Smooth muscle cell (in vitro differentiated cells): ENCODE results near the gene ZNF555. TPM values are rescaled to one million over a fixed set of nuclear protein-coding genes. Genes with fewer than 3 reads are reported as not detected.

Experiments
- DNase-seq: peaks from one replicate; lab custom pipeline; 2025; ENCODE audit not compliant: unreplicated experiment; lab: John Stamatoyannopoulos, UW
- H2AFZ ChIP-seq: fragments of 200-600 bp; sonication (generic); 2 replicates; pipeline ENCODE4 v1.6.0; 2016; ENCODE audit warnings: antibody characterized with exemption, low read depth, mild to moderate bottlenecking
- H3F3A ChIP-seq: fragments of 200-600 bp; sonication (generic); 2 replicates; pipeline ENCODE4 v1.6.0; 2017; ENCODE audit warnings: antibody characterized with exemption, low read depth
- H3K27ac ChIP-seq: fragments of 200-600 bp; sonication (generic); 2 replicates; pipeline ENCODE4 v1.5.1; 2016; ENCODE audit warnings: low read depth, mild to moderate bottlenecking
- H3K27me3 ChIP-seq: fragments of 200-600 bp; sonication (generic); 2 replicates; pipeline ENCODE4 v1.6.1; 2016; ENCODE audit warnings: low read depth, mild to moderate bottlenecking
- H3K36me3 ChIP-seq: fragments of 200-600 bp; sonication (generic); 2 replicates; pipeline ENCODE4 v1.5.1; 2016; ENCODE audit warnings: low read depth
- H3K4me1 ChIP-seq: fragments of 200-600 bp; sonication (generic); 2 replicates; pipeline ENCODE4 v1.5.1; 2016; ENCODE audit warnings: low read depth
- H3K4me2 ChIP-seq: fragments of 200-600 bp; sonication (generic); 2 replicates; pipeline ENCODE4 v1.6.0; 2016; ENCODE audit warnings: mild to moderate bottlenecking
- H3K4me3 ChIP-seq: fragments of 200-600 bp; sonication (generic); 2 replicates; pipeline ENCODE4 v1.5.1; 2016; ENCODE audit warnings: mild to moderate bottlenecking
- H3K79me2 ChIP-seq: fragments of 200-600 bp; sonication (generic); 2 replicates; pipeline ENCODE4 v1.6.0; 2016; ENCODE audit warnings: low read depth, mild to moderate bottlenecking
- H3K9ac ChIP-seq: fragments of 200-600 bp; sonication (generic); 2 replicates; pipeline ENCODE4 v1.6.0; 2016; ENCODE audit warnings: low read depth
- H3K9me3 ChIP-seq: fragments of 200-600 bp; sonication (generic); replicated peaks from 2 replicates; pipeline ENCODE4 v1.5.1; 2016; ENCODE audit warnings: low read depth
- H4K20me1 ChIP-seq: fragments of 200-600 bp; sonication (generic); 2 replicates; pipeline ENCODE4 v1.6.0; 2016; ENCODE audit warnings: low read depth
- WGBS: methylation state at CpG from one replicate; pipeline ENCODE4 v1.1.7; 2016; ENCODE audit warnings: low lambda C conversion rate; 5-methylcytosine and 5-hydroxymethylcytosine counted together
- polyA plus RNA-seq: library from polyadenylated mRNA; unstranded; fragments of >200 nt; fragmentation: Nextera tagmentation; extraction: Ambion mirVana; gene quantifications from 2 replicates; pipeline ENCODE4 v1.2.1, GENCODE V29; 2016
- total RNA-seq: library from RNA; depleted of rRNA; stranded (reverse); fragments of >200 nt; gene quantifications from 2 replicates; pipeline ENCODE4 v1.2.3, GENCODE V29; 2014
- TF ChIP-seq, protein P1 (sequence below): fragments of 200-600 bp; sonication (generic); IDR thresholded peaks from 2 replicates; pipeline ENCODE4 v1.5.1; 2017; ENCODE audit warnings: borderline replicate concordance, mild to moderate bottlenecking, antibody characterized with exemption; ENCODE audit not compliant: insufficient read depth, poor library complexity, severe bottlenecking

The ZNF555 gene
- total and polyA plus RNA-seq, 2 experiments from 2014 or later = 3.2 to 4.9 TPM

- WGBS = 99% methylated on average over 3 of the region's 3 CpGs
- no peak overlapping the region for H3K4me3 ChIP-seq
- peaks cover 37% of the 10 kb centered on the region for H3K79me2 ChIP-seq
- TF ChIP-seq, protein P1, sequence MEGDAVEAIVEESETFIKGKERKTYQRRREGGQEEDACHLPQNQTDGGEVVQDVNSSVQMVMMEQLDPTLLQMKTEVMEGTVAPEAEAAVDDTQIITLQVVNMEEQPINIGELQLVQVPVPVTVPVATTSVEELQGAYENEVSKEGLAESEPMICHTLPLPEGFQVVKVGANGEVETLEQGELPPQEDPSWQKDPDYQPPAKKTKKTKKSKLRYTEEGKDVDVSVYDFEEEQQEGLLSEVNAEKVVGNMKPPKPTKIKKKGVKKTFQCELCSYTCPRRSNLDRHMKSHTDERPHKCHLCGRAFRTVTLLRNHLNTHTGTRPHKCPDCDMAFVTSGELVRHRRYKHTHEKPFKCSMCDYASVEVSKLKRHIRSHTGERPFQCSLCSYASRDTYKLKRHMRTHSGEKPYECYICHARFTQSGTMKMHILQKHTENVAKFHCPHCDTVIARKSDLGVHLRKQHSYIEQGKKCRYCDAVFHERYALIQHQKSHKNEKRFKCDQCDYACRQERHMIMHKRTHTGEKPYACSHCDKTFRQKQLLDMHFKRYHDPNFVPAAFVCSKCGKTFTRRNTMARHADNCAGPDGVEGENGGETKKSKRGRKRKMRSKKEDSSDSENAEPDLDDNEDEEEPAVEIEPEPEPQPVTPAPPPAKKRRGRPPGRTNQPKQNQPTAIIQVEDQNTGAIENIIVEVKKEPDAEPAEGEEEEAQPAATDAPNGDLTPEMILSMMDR = no peak
- H2AFZ ChIP-seq = no peak overlapping the region
- H3K9me3 ChIP-seq = peaks cover 56% of the 10 kb centered on the region
- no peak for DNase-seq
- no peaks in the 10 kb centered on the region for H4K20me1 ChIP-seq
- H3F3A ChIP-seq = peaks cover 16% of the 10 kb centered on the region
- no peaks in the 10 kb centered on the region for H3K4me1 ChIP-seq
- no peak overlapping the region for H3K27ac ChIP-seq
- no peaks in the 10 kb centered on the region for H3K27me3 ChIP-seq
- peaks cover 59% of the 10 kb centered on the region for H3K36me3 ChIP-seq
- no peak overlapping the region for H3K4me2 ChIP-seq
- H3K9ac ChIP-seq = no peak overlapping the region
Measured at GRCh38 chr19:2850256-2850925, 9.1 kb downstream of the ZNF555 start.

DNA sequence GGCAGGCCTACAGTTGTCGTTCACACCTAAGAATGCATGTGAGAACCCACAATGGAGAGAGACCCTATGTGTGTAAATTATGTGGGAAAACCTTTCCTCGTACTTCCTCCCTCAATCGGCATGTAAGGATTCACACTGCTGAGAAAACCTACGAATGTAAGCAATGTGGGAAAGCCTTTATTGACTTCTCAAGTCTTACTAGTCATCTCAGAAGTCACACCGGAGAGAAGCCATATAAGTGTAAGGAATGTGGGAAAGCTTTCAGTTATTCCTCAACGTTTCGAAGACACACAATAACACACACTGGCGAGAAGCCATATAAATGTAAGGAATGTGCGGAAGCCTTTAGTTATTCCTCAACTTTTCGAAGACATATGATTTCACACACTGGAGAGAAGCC is 11.3 kb downstream of the ZNF555 start:
- no peak overlapping the region for H3K27ac ChIP-seq

DNA sequence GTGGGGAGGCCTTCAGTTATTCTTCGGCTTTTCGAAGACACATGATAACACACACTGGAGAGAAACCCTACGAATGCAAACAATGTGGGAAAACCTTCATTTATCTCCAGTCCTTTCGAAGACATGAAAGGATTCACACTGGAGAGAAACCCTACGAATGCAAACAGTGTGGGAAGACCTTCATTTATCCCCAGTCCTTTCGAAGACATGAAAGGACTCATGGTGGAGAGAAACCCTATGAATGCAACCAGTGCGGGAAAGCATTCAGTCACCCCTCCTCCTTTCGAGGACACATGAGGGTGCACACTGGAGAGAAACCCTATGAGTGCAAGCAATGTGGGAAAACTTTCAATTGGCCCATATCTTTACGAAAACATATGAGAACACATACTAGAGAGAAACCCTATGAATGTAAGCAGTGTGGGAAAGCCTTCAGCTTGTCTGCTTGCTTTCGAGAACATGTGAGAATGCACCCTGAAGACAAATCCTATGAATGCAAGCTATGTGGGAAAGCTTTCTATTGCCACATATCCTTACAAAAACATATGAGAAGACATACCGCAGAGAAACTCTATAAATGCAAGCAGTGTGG is 11.8 kb downstream of the ZNF555 start:
- TF ChIP-seq, protein P1 = no peak
- Histone ChIP-seq H3F3A (peaks cover 16% of the 10 kb centered on the region), H3K36me3 (peaks cover 61% of the 10 kb centered on the region)

More for the DNA sequence above, 11.3 kb downstream of the ZNF555 start:
- no peaks in the 10 kb centered on the region for H4K20me1 ChIP-seq
- H3F3A ChIP-seq = peaks cover 16% of the 10 kb centered on the region
- H3K79me2 ChIP-seq = peaks cover 17% of the 10 kb centered on the region
- H3K4me3 ChIP-seq = no peak overlapping the region
- H3K36me3 ChIP-seq = peaks cover 61% of the 10 kb centered on the region
- H3K9ac ChIP-seq = no peak overlapping the region
- TF ChIP-seq, protein P1 = no peak
- H2AFZ ChIP-seq = no peak overlapping the region
- peaks cover 69% of the 10 kb centered on the region for H3K9me3 ChIP-seq
- H3K27me3 ChIP-seq = no peaks in the 10 kb centered on the region
- WGBS = over 99% methylated on average over 10 of the region's 10 CpGs
- DNase-seq = no peak
- H3K4me1 ChIP-seq = no peaks in the 10 kb centered on the region
- no peak overlapping the region for H3K4me2 ChIP-seq

More for the DNA sequence above, 11.8 kb downstream of the ZNF555 start:
- H3K27me3 ChIP-seq = no peaks in the 10 kb centered on the region
- no peak overlapping the region for H2AFZ ChIP-seq
- H3K79me2 ChIP-seq = peaks cover 11% of the 10 kb centered on the region
- WGBS = 98% methylated on average over 11 of the region's 11 CpGs
- H3K4me2 ChIP-seq = no peak overlapping the region
- no peaks in the 10 kb centered on the region for H4K20me1 ChIP-seq
- H3K27ac ChIP-seq = no peak overlapping the region
- no peak for DNase-seq
- H3K9ac ChIP-seq = no peak overlapping the region
- H3K4me3 ChIP-seq = peak overlapping the region; percentile 18
- H3K4me1 ChIP-seq = no peaks in the 10 kb centered on the region
- peaks cover 72% of the 10 kb centered on the region for H3K9me3 ChIP-seq
